ENCODE results near the gene RCOR2.
A peak's percentile ranks its signal among the peaks of the same experiment; 100 is the strongest.

- TF ChIP-seq CTCF (IDR thresholded peaks at IDR 0.05) (peak; percentile 34 to 71 (median 37)), EP300 (IDR thresholded peaks at IDR 0.05; ENCODE audit: low read depth) (no peak), POLR2A (IDR thresholded peaks at IDR 0.05) (no peak)
Observed at GRCh38 chr11:63871962-63872799, 44.8 kb downstream of the RCOR2 start.
